Activated CD4-positive, alpha-beta T cell treated with anti-CD3 and anti-CD28 coated beads, Interleukin-2, amount 50 U/mL, for 1 hour (primary cell): ENCODE measurements around the gene NGEF.

Experiments used
- DNase-seq: peaks from one replicate; pipeline ENCODE4 v3.0.0-alpha.2; 2020

NGEF gene

DNA sequence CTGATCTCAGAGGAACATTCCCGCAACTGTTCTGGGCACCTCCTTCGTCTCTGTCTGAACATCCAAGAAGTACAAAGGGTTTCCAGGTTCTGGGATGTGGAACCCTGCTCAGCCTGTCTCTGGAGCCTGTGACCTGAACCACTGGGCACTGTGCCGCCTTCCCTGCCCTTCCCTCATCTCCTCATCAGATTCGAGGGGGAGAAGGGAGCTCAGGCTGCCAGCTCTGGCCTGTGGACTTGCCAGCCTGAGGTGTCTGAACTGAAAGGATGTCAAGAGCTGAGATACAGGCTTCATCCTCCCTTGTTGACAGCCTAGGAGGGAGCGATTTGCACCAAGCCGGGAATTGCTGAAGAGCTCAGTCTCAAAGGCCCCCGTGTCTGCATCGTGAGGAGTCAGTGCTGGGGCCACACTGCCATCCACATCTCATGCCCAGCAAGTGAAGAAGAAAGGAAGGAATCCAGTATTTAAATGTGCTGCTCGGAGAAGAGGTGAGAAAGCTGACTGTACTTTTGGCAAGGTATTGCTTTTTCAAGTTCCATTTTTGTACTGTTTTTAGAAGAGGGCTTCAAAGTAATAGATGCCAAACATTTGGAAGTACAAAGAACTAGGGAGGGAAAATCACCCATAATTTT, 32.0 kb upstream of the NGEF start:
- no peak for DNase-seq

- no peak for DNase-seq
These were observed 29.5 kb upstream of the NGEF start for GRCh38 chr2:233042549-233042948.

- no peak for DNase-seq
These were observed 28.8 kb upstream of the NGEF start for GRCh38 chr2:233041722-233042323.

- DNase-seq, result no peak
These were observed 27.5 kb upstream of the NGEF start for GRCh38 chr2:233040571-233040970.

DNA sequence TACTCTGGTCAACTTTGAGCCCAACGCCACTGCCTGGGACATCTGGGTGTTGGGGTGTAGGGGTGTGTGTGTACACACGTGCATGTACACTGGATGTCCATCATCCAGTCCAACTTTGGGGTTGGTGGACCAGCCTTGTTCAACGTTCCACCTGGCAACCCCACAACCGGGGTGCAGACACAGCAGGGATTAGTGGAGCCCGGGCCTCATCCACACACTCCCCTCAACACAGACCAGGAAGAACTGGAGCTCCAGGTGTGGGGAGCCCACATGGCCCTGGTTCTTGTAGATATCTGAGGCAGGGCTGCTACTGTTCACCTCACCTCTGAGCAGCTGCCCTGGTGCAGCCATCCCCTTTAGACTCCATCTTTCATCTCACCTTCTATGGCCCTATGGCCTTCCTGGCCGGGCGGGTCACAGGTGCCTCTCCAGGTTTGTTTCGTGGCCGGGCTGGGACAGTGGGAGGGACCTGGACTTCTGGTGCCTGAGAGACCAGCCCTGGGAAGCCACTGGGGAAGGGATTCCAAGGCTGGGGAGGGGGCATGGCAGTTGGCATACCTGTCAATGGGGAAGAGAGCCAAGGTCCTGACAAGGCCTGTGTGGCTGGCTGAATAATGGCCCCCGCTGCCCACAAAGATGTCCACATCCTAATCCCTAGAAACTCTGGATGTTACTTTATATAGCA, 26.9 kb upstream of the NGEF start:
- no peak for DNase-seq

- DNase-seq, result no peak
These were observed 26.3 kb upstream of the NGEF start for GRCh38 chr2:233039212-233039845.

DNA sequence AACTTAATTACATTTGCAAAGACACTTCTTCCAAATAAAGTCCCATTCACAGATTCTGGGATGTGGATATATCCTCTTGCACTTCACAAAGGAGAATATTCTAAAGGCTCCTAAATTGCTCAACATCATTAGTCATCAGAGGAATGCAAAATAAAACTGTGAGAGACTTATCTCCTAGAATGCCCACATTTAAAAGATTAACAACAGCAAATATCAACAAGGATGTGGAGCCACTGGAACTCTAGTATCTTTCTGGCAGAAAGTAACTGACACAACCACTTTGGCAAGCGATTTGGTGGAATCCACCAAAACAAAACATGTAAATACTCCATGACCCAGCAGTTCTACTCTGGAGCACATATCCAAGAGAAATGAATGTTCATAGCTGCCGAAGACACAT, 24.0 kb upstream of the NGEF start:
- DNase-seq, result no peak

DNA sequence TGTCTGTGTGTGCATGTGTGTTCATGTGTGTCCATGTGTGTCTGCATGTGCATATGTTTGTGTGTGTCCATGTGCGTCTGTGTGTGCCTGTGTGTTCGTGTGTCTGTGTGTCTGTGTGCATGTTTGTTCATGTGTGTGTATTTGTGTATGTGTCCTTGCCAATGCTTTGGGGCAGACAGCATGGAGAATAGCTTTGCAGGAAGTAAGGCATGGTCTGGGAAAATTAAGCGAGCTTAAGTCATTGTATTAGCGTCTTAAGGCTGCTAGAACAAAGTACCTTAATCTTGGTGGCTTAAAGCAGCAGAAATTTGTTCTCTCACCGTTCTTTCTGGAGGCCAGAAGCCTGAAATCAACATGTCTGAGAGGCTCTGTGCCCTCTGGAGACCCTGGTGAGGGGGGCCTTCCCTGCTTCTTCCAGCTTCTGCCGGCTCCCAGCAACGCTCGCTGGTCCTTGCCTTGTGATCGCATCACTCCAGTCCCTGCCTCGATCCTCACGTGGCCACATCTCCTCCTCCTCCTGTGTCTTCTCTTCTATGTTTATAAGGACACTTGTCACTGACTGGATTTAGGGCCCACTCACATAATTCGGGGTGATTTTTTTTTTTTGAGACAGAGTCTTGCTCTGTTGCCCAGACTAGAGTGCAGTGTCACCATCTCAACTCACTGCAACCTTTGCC, 23.2 kb upstream of the NGEF start:
- no peak for DNase-seq

GRCh38 chr2:233035426-233036161, 22.5 kb upstream of the NGEF start:
- no peak for DNase-seq

- no peak for DNase-seq
These were observed 21.2 kb upstream of the NGEF start for GRCh38 chr2:233034091-233034882.

- no peak for DNase-seq
These were observed 20.6 kb upstream of the NGEF start for GRCh38 chr2:233033672-233034071.

DNA sequence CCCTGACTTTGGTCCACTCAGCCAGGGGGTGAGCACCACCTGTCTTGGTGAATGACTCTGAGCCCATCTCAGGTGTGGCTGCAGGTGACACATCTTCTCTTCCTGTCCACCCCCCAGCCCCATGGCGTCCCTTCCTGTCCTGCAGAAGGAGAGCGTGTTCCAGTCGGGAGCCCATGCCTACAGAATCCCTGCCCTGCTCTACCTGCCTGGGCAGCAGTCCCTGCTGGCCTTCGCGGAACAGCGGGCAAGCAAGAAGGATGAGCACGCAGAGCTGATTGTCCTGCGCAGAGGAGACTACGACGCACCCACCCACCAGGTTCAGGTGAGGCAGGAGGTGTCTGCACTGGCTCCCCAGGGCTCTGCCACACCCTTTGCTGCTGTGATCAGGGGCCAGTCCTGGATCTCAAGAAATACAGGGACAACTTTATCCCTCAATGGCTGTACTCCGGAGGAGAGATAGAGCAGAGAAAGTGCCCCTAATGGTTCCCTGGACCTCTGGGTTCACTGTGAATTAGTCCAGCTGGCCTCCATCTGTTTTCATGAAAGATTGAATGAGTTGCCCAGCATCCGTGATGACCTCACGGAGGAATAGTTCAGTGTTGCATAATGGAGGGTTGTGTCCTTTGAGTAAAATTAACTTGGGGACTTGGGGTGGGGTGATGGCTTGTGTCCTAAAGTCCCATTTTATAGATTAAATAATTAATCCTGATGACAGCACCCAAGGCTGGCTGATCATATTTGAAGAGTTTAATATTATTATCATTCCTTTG, 19.7 kb upstream of the NGEF start, which contains the start of gene NEU2:
Gene NEU2, plus strand, starts transcription at position 122 of the 770 bp plus-strand sequence. Its CDS starts 0 bp downstream, at position 122.
- no peak for DNase-seq

- no peak for DNase-seq
These were observed 18.8 kb upstream of the NGEF start for GRCh38 chr2:233031556-233032500.

GRCh38 chr2:233029321-233029720, 16.3 kb upstream of the NGEF start:
- no peak for DNase-seq

- DNase-seq, result no peak
These were observed 13.2 kb upstream of the NGEF start for GRCh38 chr2:233026198-233026813.

DNA sequence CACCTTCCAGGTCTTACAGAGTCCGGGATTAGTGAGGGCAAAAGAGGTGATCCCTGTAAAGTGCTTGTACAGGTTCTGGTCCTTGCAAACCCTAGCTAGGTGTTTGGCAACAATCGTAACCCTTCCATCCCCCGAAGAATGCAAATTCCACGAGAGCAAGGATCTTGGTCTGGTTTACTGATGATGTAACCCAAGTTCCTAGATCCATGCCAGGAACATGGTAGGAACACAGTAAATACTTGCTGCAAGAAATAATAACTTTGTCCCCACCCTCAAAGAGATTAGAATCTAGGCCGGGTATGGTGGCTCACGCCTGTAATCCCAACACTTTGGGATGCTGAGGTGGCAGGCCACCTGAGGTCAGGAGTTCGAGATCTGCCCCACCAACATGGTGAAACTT, 12.7 kb upstream of the NGEF start:
- DNase-seq, result no peak

- DNase-seq, result no peak
These were observed 10.8 kb upstream of the NGEF start for GRCh38 chr2:233023761-233024410.

DNA sequence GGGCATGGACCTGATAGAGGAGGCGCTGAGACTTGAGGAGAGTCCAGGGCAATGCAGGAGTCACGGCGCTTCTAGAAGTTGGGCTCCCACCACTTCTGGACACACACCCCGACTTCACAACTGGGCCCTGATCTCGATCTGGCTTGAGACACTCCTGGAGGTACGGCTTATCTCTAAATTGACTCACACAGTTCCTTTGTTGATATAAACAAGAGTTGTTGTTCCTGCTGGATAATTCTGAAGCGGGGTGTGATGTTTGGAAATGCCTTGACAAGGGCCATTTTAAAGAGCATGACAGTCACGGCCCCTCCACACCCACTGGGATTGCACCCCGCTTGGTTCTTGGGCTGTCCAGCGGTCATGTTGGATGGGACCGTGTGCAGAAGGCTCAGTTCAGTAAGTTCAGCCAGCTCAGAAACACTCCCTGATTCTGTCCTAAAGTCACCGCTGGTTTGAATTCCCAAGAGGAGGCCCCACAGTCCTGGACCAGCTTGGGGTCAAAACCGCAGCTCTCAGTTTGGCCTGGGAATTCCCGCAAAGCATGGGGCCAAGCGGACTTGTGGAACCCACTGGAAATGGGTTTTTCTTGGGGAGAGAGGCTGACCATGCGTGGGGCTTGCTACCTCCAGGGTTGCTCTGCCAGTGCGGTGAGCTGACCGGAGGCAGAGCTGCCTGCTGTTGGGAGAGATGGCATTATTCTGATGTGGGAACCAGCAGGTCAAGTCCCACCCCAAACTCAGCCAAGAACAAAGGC, 10.1 kb upstream of the NGEF start:
- no peak for DNase-seq
